K562 (cell line): ENCODE data around the gene BBX. TPM values are rescaled to one million over a fixed set of nuclear protein-coding genes. Genes with fewer than 3 reads are reported as not detected.

Source experiments
- ATAC-seq: fragments of 200-7000 bp; cut with Tn5 transposase; 3 replicates; pipeline ENCODE4 v1.9.1; 2020; ENCODE audit warnings: moderate library complexity
- BruUV-seq: library from RNA; stranded (reverse); fragments of 400-500 nt; replicated peaks from 2 replicates; lab custom pipeline; 2021; lab: Mats Ljungman, UMichigan
- CTCF ChIA-PET: fragments of 300-600 bp; formaldehyde crosslinking; extraction: SDS; loops from one replicate; lab custom pipeline; 2021; ENCODE audit warnings: low intra/inter-chr PET ratio; lab: Yijun Ruan, JAX
- POLR2A ChIA-PET: fragments of 300-600, 350-650 bp; sonication (Branson Sonifier 250); formaldehyde crosslinking; extraction: SDS; loops from one replicate; lab custom pipeline; 2021; ENCODE audit warnings: antibody characterized with exemption, inconsistent platforms; lab: Yijun Ruan, JAX
- DNase-seq, 4 experiments: peaks; one replicate each; pipeline versions ENCODE4 v3.0.0 to v3.0.0-alpha.2; 2011 to 2018; ENCODE audit warnings: low spot score in 3 of 4, mixed read lengths in 3 of 4; ENCODE audit errors: extremely low read depth in 1 of 4
- FAIRE-seq: peaks from 2 replicates; lab custom pipeline; 2011; peaks lifted over from hg19 to GRCh38; lab: Jason Lieb, UNC
- H2AFZ ChIP-seq: 2 replicates; pipeline ENCODE4 v1.6.0; 2011; ENCODE audit warnings: low read depth, low read length, control low read depth, inconsistent platforms
- H3K27ac ChIP-seq: fragments of 200-600 bp; 3 replicates; pipeline ENCODE4 v1.8.0; 2011; ENCODE audit warnings: low read depth, mild to moderate bottlenecking, control low read depth, inconsistent platforms, low read length, moderate library complexity, mixed read lengths; ENCODE audit errors: extremely low read depth
- H3K27me3 ChIP-seq, 2 experiments: fragments of 300-600 bp in 1 of 2; 2 replicates in 1 of 2; 3 replicates in 1 of 2; pipeline versions ENCODE4 v1.6.0 to v1.8.0; 2011; ENCODE audit warnings: inconsistent platforms in 2 of 2, low read length in 2 of 2, mild to moderate bottlenecking in 1 of 2, mixed read lengths in 1 of 2, moderate library complexity in 1 of 2; ENCODE audit not compliant: control insufficient read depth in 2 of 2, insufficient read depth in 2 of 2
- H3K36me3 ChIP-seq: fragments of 300-600 bp; 3 replicates; pipeline ENCODE4 v1.8.0; 2011; ENCODE audit warnings: mild to moderate bottlenecking, low read length, inconsistent platforms; ENCODE audit not compliant: control insufficient read depth, insufficient read depth
- H3K4me1 ChIP-seq, 2 experiments: fragments of 200-600 bp in 1 of 2; replicated peaks in 1 of 2; 2 replicates in 1 of 2; 3 replicates in 1 of 2; pipeline versions ENCODE4 v1.5.1 to v1.8.0; 2011; ENCODE audit warnings: inconsistent platforms in 2 of 2, low read length in 2 of 2, mild to moderate bottlenecking in 1 of 2, mixed read lengths in 1 of 2, moderate library complexity in 1 of 2; ENCODE audit not compliant: control insufficient read depth in 2 of 2, insufficient read depth in 2 of 2
- H3K4me2 ChIP-seq: 2 replicates; pipeline ENCODE4 v1.6.1; 2011; ENCODE audit warnings: low read length, control low read depth, inconsistent platforms, mixed read lengths; ENCODE audit not compliant: insufficient read depth
- H3K4me3 ChIP-seq: fragments of 200-600 bp; sonication (generic), shearing (Covaris generic); 2 replicates; pipeline ENCODE4 v1.5.1; 2016; ENCODE audit warnings: control low read depth, inconsistent platforms
- H3K79me2 ChIP-seq: fragments of 200-600 bp; 3 replicates; pipeline ENCODE4 v1.8.0; 2011; ENCODE audit warnings: low read length, inconsistent platforms; ENCODE audit not compliant: control insufficient read depth, insufficient read depth
- H3K9ac ChIP-seq, 2 experiments: 2 replicates each; pipeline versions ENCODE4 v1.6.0 to v1.6.1; 2011; ENCODE audit warnings: low read depth in 2 of 2, low read length in 2 of 2, control low read depth in 1 of 2, inconsistent platforms in 1 of 2, mild to moderate bottlenecking in 1 of 2, mixed read lengths in 1 of 2; ENCODE audit not compliant: insufficient read depth in 1 of 2
- H3K9me1 ChIP-seq: one replicate; pipeline ENCODE4 v1.6.0; 2011; ENCODE audit warnings: inconsistent platforms, mild to moderate bottlenecking, low read length, moderate library complexity; ENCODE audit not compliant: control insufficient read depth, insufficient read depth
- H3K9me3 ChIP-seq: replicated peaks from 2 replicates; pipeline ENCODE4 v1.5.1; 2011; ENCODE audit warnings: low read depth, low read length, inconsistent platforms; ENCODE audit not compliant: control insufficient read depth, insufficient read depth
- H4K20me1 ChIP-seq: replicated peaks from 2 replicates; pipeline ENCODE4 v1.6.1; 2011; ENCODE audit warnings: low read length, inconsistent platforms, mixed read lengths; ENCODE audit not compliant: control insufficient read depth, insufficient read depth
- CBX2 ChIP-seq: fragments of 200-600 bp; sonication (generic); IDR thresholded peaks from one replicate; pipeline ENCODE4 v1.6.1; 2012; ENCODE audit warnings: mild to moderate bottlenecking, low read length, inconsistent platforms; ENCODE audit not compliant: insufficient read depth, poor library complexity, severe bottlenecking
- CHD2 ChIP-seq: IDR thresholded peaks from 2 replicates; pipeline ENCODE4 v1.6.1; 2011; ENCODE audit warnings: low read depth, low read length
- GATA2 ChIP-seq: sonication (generic); formaldehyde crosslinking; IDR thresholded peaks from 2 replicates; pipeline ENCODE4 v1.4.0; 2020; ENCODE audit warnings: mild to moderate bottlenecking, missing genetic modification reagents
- ILF3 ChIP-seq: fragments of 450-650 bp; IDR thresholded peaks from 2 replicates; pipeline ENCODE4 v1.6.1; 2018; ENCODE audit warnings: antibody characterized with exemption, mild to moderate bottlenecking, moderate library complexity, borderline replicate concordance
- MNT ChIP-seq, 2 experiments: fragments of 450-650 bp; conservative IDR thresholded peaks; 2 replicates each; pipeline ENCODE4 v1.6.1; 2017; ENCODE audit warnings: mild to moderate bottlenecking in 2 of 2, moderate library complexity in 2 of 2
- MTA3 ChIP-seq: fragments of 450-650 bp; formaldehyde crosslinking; IDR thresholded peaks from 2 replicates; pipeline ENCODE4 v1.6.1; 2017; ENCODE audit warnings: mild to moderate bottlenecking, borderline replicate concordance
- NR2C2 ChIP-seq, 2 experiments: fragments of 200-800 bp in 1 of 2; sonication (Bioruptor generic) in 1 of 2; sonication (generic) in 1 of 2; formaldehyde crosslinking in 1 of 2; IDR thresholded peaks; 2 replicates each; pipeline versions ENCODE4 v1.6.1 to v1.8.0; 2016 to 2022; ENCODE audit warnings: mild to moderate bottlenecking in 1 of 2, missing compliant biosample characterization in 1 of 2, missing genetic modification characterization in 1 of 2, missing genetic modification reagents in 1 of 2
- OTX1 ChIP-seq: fragments of 450-650 bp; formaldehyde crosslinking; IDR thresholded peaks from 2 replicates; pipeline ENCODE4 v1.4.0; 2022; ENCODE audit warnings: mild to moderate bottlenecking
- RB1 ChIP-seq: fragments of 450-650 bp; IDR thresholded peaks from 2 replicates; pipeline ENCODE4 v1.6.1; 2017; ENCODE audit warnings: low read depth, mild to moderate bottlenecking
- SAFB ChIP-seq: fragments of 200-400 bp; formaldehyde crosslinking; IDR thresholded peaks from 2 replicates; pipeline ENCODE4 v1.6.1; 2017; ENCODE audit warnings: low read depth, low read length, borderline replicate concordance
- TFAP4 ChIP-seq: sonication (generic); formaldehyde crosslinking; IDR thresholded peaks from 2 replicates; pipeline ENCODE4 v1.8.0; 2022; ENCODE audit warnings: missing genetic modification reagents, mild to moderate bottlenecking, moderate library complexity, borderline replicate concordance
- ZBTB49 ChIP-seq: sonication (generic); formaldehyde crosslinking; IDR thresholded peaks from 2 replicates; pipeline ENCODE4 v1.8.0; 2022; ENCODE audit warnings: missing genetic modification reagents, mild to moderate bottlenecking, borderline replicate concordance
- ZNF282 ChIP-seq: sonication (generic); formaldehyde crosslinking; IDR thresholded peaks from 2 replicates; pipeline ENCODE4 v1.8.1; 2023; ENCODE audit warnings: missing genetic modification reagents
- ZNF507 ChIP-seq: conservative IDR thresholded peaks from 2 replicates; pipeline ENCODE4 v1.6.1; 2017; ENCODE audit warnings: missing genetic modification characterization, missing compliant biosample characterization
- ZNF740 ChIP-seq, 3 experiments: fragments of 200-800 bp in 1 of 3; sonication (Bioruptor generic) in 1 of 3; sonication (generic) in 1 of 3; formaldehyde crosslinking in 1 of 3; IDR thresholded peaks; 2 replicates each; pipeline versions ENCODE4 v1.6.1 to v1.8.0; 2016 to 2022; ENCODE audit warnings: mild to moderate bottlenecking in 2 of 3, missing compliant biosample characterization in 2 of 3, missing genetic modification characterization in 2 of 3, missing genetic modification reagents in 1 of 3
- ZSCAN29 ChIP-seq: fragments of 450-650 bp; IDR thresholded peaks from 2 replicates; pipeline ENCODE4 v1.6.1; 2017
- WGBS: fragments of 100-300 bp; shearing (Covaris generic); methylation state at CpG from one replicate; pipeline ENCODE4 v1.1.6; 2016; ENCODE audit warnings: low coverage, mixed read lengths; ENCODE audit not compliant: insufficient coverage; ENCODE audit errors: missing lambda C conversion rate; 5-methylcytosine and 5-hydroxymethylcytosine counted together
- in situ Hi-C: fragments of 300-500 bp; cut with MboI; formaldehyde crosslinking; loops from 4 replicates; pipeline ENCODE4 v1.15.0; 2018; ENCODE audit warnings: inconsistent platforms, mixed read lengths
- intact Hi-C: fragments of 100-400 bp; cut with micrococcal nuclease; formaldehyde crosslinking; loops from 2 replicates; pipeline ENCODE4 v1.14.2; 2022
- polyA plus RNA-seq, 8 experiments: library from polyadenylated mRNA; depleted of rRNA in 4 of 8; stranded (reverse) in 5 of 8; unstranded in 3 of 8; fragments of >200 nt; fragmentation: Nextera tagmentation in 2 of 8; fragmentation: Illumina TruSeq in 1 of 8; extraction: Ambion mirVana in 2 of 8; extraction: Trizol in 1 of 8; gene quantifications; 2 replicates each; pipeline versions ENCODE4 v1.2.1 to v1.2.3, GENCODE V29; 2011 to 2014; ENCODE audit warnings: inconsistent platforms in 1 of 8, missing spikeins in 1 of 8
- total RNA-seq, 7 experiments: library from RNA; depleted of rRNA in 6 of 7; stranded (reverse); fragments of >200 nt in 6 of 7; fragmentation: Illumina TruSeq in 2 of 7; extraction: Trizol in 2 of 7; gene quantifications; 2 replicates each; pipeline versions ENCODE4 v1.2.1 to v1.2.3, GENCODE V29; 2011 to 2021; ENCODE audit warnings: low replicate concordance in 1 of 7

BBX gene
- total and polyA plus RNA-seq, 9 of the 15 experiments (the other 6 are each of a cell fraction or from before 2014, with no cell fraction given), result 4.9 to 19.5 (median 11.8) TPM

GRCh38 chr3:107516475-107516874 lies 6.3 kb upstream of the BBX start:
- Histone ChIP-seq H3K4me2 (no peak overlapping the region), H3K4me1 (no peaks in the 10 kb centered on the region), H3K9ac (no peak overlapping the region), H4K20me1 (no peaks in the 10 kb centered on the region), H3K9me1 (no peaks in the 10 kb centered on the region)
- 8% methylated on average over 3 of the region's 3 CpGs for WGBS
- DNase-seq (no peak), ATAC-seq (no peak)
- ChIA-PET POLR2A (no interaction called here), CTCF (no interaction called here)
- no TSS peak for BruUV-seq
- in situ Hi-C loops, result no loop called here
- TF ChIP-seq GATA2, result no peak
- no peak for TF ChIP-seq SAFB
- no peak for TF ChIP-seq MNT (conservative IDR thresholded peaks at IDR 0.05)
- no peak for TF ChIP-seq CHD2
- TF ChIP-seq MTA3, result no peak
- no peak for TF ChIP-seq ZNF507
- TF ChIP-seq ZSCAN29, result no peak
- no peak for TF ChIP-seq ZNF282
- no peak for TF ChIP-seq CBX2
- no peak for TF ChIP-seq ZNF740 (CRISPR knock-in tag; IDR thresholded peaks at IDR 0.05)
- no peak for TF ChIP-seq ZNF740 (tag; IDR thresholded peaks at IDR 0.05)
- no peak for TF ChIP-seq OTX1 (CRISPR knock-in tag)
- TF ChIP-seq ZBTB49, result no peak
- TF ChIP-seq ILF3, result no peak
- no peak for TF ChIP-seq TFAP4 (CRISPR knock-in tag)
- no peak for TF ChIP-seq RB1
- no peak for TF ChIP-seq NR2C2 (CRISPR knock-in tag; IDR thresholded peaks at IDR 0.05)
- no peak for TF ChIP-seq NR2C2 (tag; IDR thresholded peaks at IDR 0.05)
- TF ChIP-seq, all 486 proteins: peak for 0
- H3K27ac ChIP-seq, result no peak overlapping the region
- no peak for FAIRE-seq
- H3K79me2 ChIP-seq, result no peaks in the 10 kb centered on the region
- H3K36me3 ChIP-seq, result no peaks in the 10 kb centered on the region
- H3K4me3 ChIP-seq, result no peak overlapping the region
- H2AFZ ChIP-seq, result no peak overlapping the region
- no peaks in the 10 kb centered on the region for H3K9me3 ChIP-seq
- intact Hi-C loops, result no loop called here
- no peaks in the 10 kb centered on the region; a peak in 1 of 5 replicates for H3K27me3 ChIP-seq
